SK-N-SH (cell line): ENCODE results near the gene TBC1D5. TPM values are rescaled to one million over a fixed set of nuclear protein-coding genes. Genes with fewer than 3 reads are reported as not detected.

ENCODE experiments used
- CTCF ChIA-PET: fragments of 300-600, 350-600 bp; formaldehyde crosslinking; extraction: SDS; loops from one replicate; lab custom pipeline; 2021; lab: Yijun Ruan, JAX
- POLR2A ChIA-PET: fragments of 350-600 bp; sonication (Branson Sonifier 250); formaldehyde crosslinking; extraction: SDS; loops from one replicate; lab custom pipeline; 2020; ENCODE audit warnings: antibody characterized with exemption, inconsistent platforms; lab: Yijun Ruan, JAX
- DNase-seq: peaks from one replicate; pipeline ENCODE4 v3.0.0; 2012
- H2AFZ ChIP-seq: fragments of 200-600 bp; sonication (generic); 2 replicates; pipeline ENCODE4 v1.8.1; 2016; ENCODE audit warnings: antibody characterized with exemption, mild to moderate bottlenecking, low read depth
- H3F3A ChIP-seq: fragments of 200-600 bp; sonication (generic); replicated peaks from 2 replicates; pipeline ENCODE3; 2016; ENCODE audit warnings: antibody characterized with exemption, mild to moderate bottlenecking; ENCODE audit not compliant: insufficient read depth
- H3K27ac ChIP-seq, 2 experiments: fragments of 200-500 bp in 1 of 2; fragments of 200-600 bp in 1 of 2; sonication (Bioruptor generic) in 1 of 2; sonication (generic), shearing (Covaris generic) in 1 of 2; 2 replicates each; pipeline versions ENCODE4 v1.5.1 to v1.6.1; 2014 to 2016; ENCODE audit warnings: low read depth in 2 of 2, inconsistent platforms in 1 of 2, low read length in 1 of 2, mild to moderate bottlenecking in 1 of 2, mixed read lengths in 1 of 2
- H3K27me3 ChIP-seq: fragments of 200-600 bp; sonication (generic), shearing (Covaris generic); 2 replicates; pipeline ENCODE4 v1.6.1; 2016; ENCODE audit warnings: mixed run types; ENCODE audit not compliant: insufficient read depth
- H3K36me3 ChIP-seq, 2 experiments: fragments of 200-500 bp in 1 of 2; fragments of 200-600 bp in 1 of 2; sonication (Bioruptor generic) in 1 of 2; sonication (generic) in 1 of 2; replicated peaks in 1 of 2; 2 replicates each; pipeline versions ENCODE3 to v1.5.1; 2014 to 2016; ENCODE audit warnings: low read length in 1 of 2, mild to moderate bottlenecking in 1 of 2; ENCODE audit not compliant: insufficient read depth in 2 of 2, control insufficient read depth in 1 of 2
- H3K4me1 ChIP-seq, 2 experiments: fragments of 200-500 bp in 1 of 2; fragments of 200-600 bp in 1 of 2; sonication (Bioruptor generic) in 1 of 2; sonication (generic), shearing (Covaris generic) in 1 of 2; 2 replicates each; pipeline versions ENCODE4 v1.5.1 to v1.6.1; 2014 to 2016; ENCODE audit warnings: low read depth in 1 of 2, low read length in 1 of 2, mixed run types in 1 of 2; ENCODE audit not compliant: insufficient read depth in 2 of 2, control insufficient read depth in 1 of 2
- H3K4me2 ChIP-seq: fragments of 200-600 bp; sonication (generic), shearing (Covaris generic); 2 replicates; pipeline ENCODE4 v1.6.1; 2017; ENCODE audit warnings: mixed run types
- H3K4me3 ChIP-seq, 2 experiments: fragments of 200-500 bp in 1 of 2; fragments of 200-600 bp in 1 of 2; sonication (Bioruptor generic) in 1 of 2; sonication (generic), shearing (Covaris generic) in 1 of 2; 2 replicates each; pipeline versions ENCODE4 v1.5.1 to v1.8.1; 2014 to 2016; ENCODE audit warnings: low read depth in 2 of 2, inconsistent platforms in 1 of 2, low read length in 1 of 2, mild to moderate bottlenecking in 1 of 2, mixed read lengths in 1 of 2, moderate library complexity in 1 of 2
- H3K79me2 ChIP-seq: fragments of 200-600 bp; sonication (generic); 2 replicates; pipeline ENCODE4 v1.8.1; 2017; ENCODE audit warnings: mild to moderate bottlenecking; ENCODE audit not compliant: insufficient read depth
- H3K9ac ChIP-seq: fragments of 200-600 bp; sonication (generic); 2 replicates; pipeline ENCODE4 v1.6.1; 2017; ENCODE audit warnings: mixed run types
- H3K9me2 ChIP-seq: fragments of 200-600 bp; sonication (generic); 2 replicates; pipeline ENCODE4 v1.6.1; 2017; ENCODE audit warnings: mixed run types
- H3K9me3 ChIP-seq: fragments of 200-600 bp; sonication (generic); 2 replicates; pipeline ENCODE4 v1.6.1; 2017; ENCODE audit warnings: mixed run types, mild to moderate bottlenecking, moderate library complexity
- H4K20me1 ChIP-seq: fragments of 200-600 bp; sonication (generic); 2 replicates; pipeline ENCODE4 v1.6.1; 2017; ENCODE audit warnings: mild to moderate bottlenecking, mixed run types; ENCODE audit not compliant: insufficient read depth
- CHD2 ChIP-seq: fragments of 150-350 bp; IDR thresholded peaks from 2 replicates; pipeline ENCODE4 v1.6.1; 2018; ENCODE audit warnings: low read length; ENCODE audit not compliant: partially characterized antibody
- ELF1 ChIP-seq: IDR thresholded peaks from 2 replicates; pipeline ENCODE4 v1.4.0; 2012
- EZH2phosphoT487 ChIP-seq: fragments of 200-600 bp; sonication (generic); IDR thresholded peaks from 2 replicates; pipeline ENCODE4 v1.6.1; 2017; ENCODE audit warnings: low read depth, mixed run types, mild to moderate bottlenecking, antibody characterized with exemption, moderate library complexity, borderline replicate concordance
- FOXJ3 ChIP-seq: sonication (generic); formaldehyde crosslinking; IDR thresholded peaks from 2 replicates; pipeline ENCODE4 v1.5.1; 2020; ENCODE audit warnings: mild to moderate bottlenecking, missing genetic modification reagents
- FOXM1 ChIP-seq: IDR thresholded peaks from 2 replicates; pipeline ENCODE4 v1.4.0; 2012; ENCODE audit warnings: low read depth, mild to moderate bottlenecking
- GATA2 ChIP-seq: sonication (generic); formaldehyde crosslinking; IDR thresholded peaks from 2 replicates; pipeline ENCODE4 v1.5.0; 2020; ENCODE audit warnings: mild to moderate bottlenecking, missing genetic modification reagents
- JUND ChIP-seq: IDR thresholded peaks from 2 replicates; pipeline ENCODE4 v1.4.0; 2012
- RAD21 ChIP-seq: IDR thresholded peaks from 2 replicates; pipeline ENCODE4 v1.6.1; 2012; ENCODE audit warnings: mild to moderate bottlenecking, low read length
- REST ChIP-seq: IDR thresholded peaks from 2 replicates; pipeline ENCODE4 v1.6.1; 2012; ENCODE audit warnings: mild to moderate bottlenecking, low read depth, low read length, moderate library complexity
- RFX5 ChIP-seq: IDR thresholded peaks from 2 replicates; pipeline ENCODE4 v1.6.1; 2012; ENCODE audit warnings: mild to moderate bottlenecking, improper control_type of control experiment, low read length
- TAF1 ChIP-seq: IDR thresholded peaks from 2 replicates; pipeline ENCODE4 v1.6.1; 2012; ENCODE audit warnings: low read depth, mild to moderate bottlenecking, low read length, moderate library complexity, borderline replicate concordance
- TEAD4 ChIP-seq: IDR thresholded peaks from 2 replicates; pipeline ENCODE4 v1.4.0; 2012; ENCODE audit warnings: mild to moderate bottlenecking, borderline replicate concordance; ENCODE audit not compliant: insufficient read depth
- USF1 ChIP-seq: IDR thresholded peaks from 2 replicates; pipeline ENCODE4 v1.4.0; 2012; ENCODE audit warnings: low read depth, borderline replicate concordance
- WGBS: methylation state at CpG from one replicate; pipeline ENCODE4 v1.1.6; 2017; ENCODE audit warnings: low lambda C conversion rate; 5-methylcytosine and 5-hydroxymethylcytosine counted together
- polyA plus RNA-seq, 3 experiments: library from polyadenylated mRNA; depleted of rRNA; stranded (reverse); fragments of >200 nt; gene quantifications; 2 replicates each; pipeline ENCODE4 v1.2.3, GENCODE V29; 2012
- TF ChIP-seq, protein P1 (sequence below): fragments of 150-350 bp; IDR thresholded peaks from 2 replicates; pipeline ENCODE4 v1.6.1; 2016; ENCODE audit warnings: mild to moderate bottlenecking, low read depth, low read length

TBC1D5 gene
- polyA plus RNA-seq, 1 of the 3 experiments (the other 2 are of a cell fraction), result 19.5 TPM

GRCh38 chr3:17151598-17152373 is 590.6 kb downstream of the TBC1D5 start:
- no peak for TF ChIP-seq RFX5
- TF ChIP-seq FOXJ3 (CRISPR knock-in tag), result no peak
- TF ChIP-seq JUND, result no peak
- no peak for TF ChIP-seq TAF1
- TF ChIP-seq ELF1, result no peak
- TF ChIP-seq USF1, result no peak
- TF ChIP-seq EZH2phosphoT487, result no peak
- TF ChIP-seq GATA2 (CRISPR knock-in tag), result no peak
- no peak for TF ChIP-seq FOXM1
- no peak for TF ChIP-seq CHD2
- TF ChIP-seq, all 33 proteins: peak for 0

DNA sequence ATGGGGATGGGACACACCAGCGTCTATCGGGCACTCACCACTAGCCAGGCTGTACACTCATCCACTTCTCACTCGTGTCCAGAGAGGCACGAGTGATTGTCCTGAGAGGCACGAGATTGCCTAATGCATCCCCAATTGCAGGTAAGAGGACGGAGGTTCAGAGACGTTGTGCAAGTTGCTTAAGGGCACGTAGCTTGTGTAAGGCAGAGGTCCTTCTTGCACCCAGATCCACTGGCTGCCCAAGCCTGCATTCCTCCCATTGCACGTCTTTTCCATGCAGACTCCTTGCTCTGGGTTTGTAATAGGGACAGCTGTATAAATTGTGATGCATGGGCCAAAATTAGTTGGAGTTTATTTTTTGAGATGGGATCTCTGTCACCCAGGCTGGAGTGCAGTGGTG is 593.4 kb downstream of the TBC1D5 start:
- WGBS, result 82% methylated on average over 9 of the region's 9 CpGs

More at GRCh38 chr3:17151598-17152373, 590.6 kb downstream of the TBC1D5 start:
- Histone ChIP-seq H3K9ac (no peak overlapping the region), H3K27ac (no peak overlapping the region), H2AFZ (no peak overlapping the region), H3K4me2 (no peak overlapping the region), H4K20me1 (no peaks in the 10 kb centered on the region), H3F3A (no peaks in the 10 kb centered on the region), H3K9me3 (no peaks in the 10 kb centered on the region), H3K9me2 (no peaks in the 10 kb centered on the region), H3K79me2 (no peaks in the 10 kb centered on the region), H3K4me1 (no peaks in the 10 kb centered on the region), H3K36me3 (peaks cover 0 to 9% of the 10 kb centered on the region in 2 experiments), H3K4me3 (no peak overlapping the region), H3K27me3 (no peaks in the 10 kb centered on the region)
- no peak for DNase-seq
- CTCF ChIA-PET, result no interaction called here
- 97% methylated on average over 11 of the region's 16 CpGs for WGBS
- POLR2A ChIA-PET, result no interaction called here

More for the DNA sequence above, 593.4 kb downstream of the TBC1D5 start:
- no peaks in the 10 kb centered on the region for H3K79me2 ChIP-seq
- TF ChIP-seq, protein P1, sequence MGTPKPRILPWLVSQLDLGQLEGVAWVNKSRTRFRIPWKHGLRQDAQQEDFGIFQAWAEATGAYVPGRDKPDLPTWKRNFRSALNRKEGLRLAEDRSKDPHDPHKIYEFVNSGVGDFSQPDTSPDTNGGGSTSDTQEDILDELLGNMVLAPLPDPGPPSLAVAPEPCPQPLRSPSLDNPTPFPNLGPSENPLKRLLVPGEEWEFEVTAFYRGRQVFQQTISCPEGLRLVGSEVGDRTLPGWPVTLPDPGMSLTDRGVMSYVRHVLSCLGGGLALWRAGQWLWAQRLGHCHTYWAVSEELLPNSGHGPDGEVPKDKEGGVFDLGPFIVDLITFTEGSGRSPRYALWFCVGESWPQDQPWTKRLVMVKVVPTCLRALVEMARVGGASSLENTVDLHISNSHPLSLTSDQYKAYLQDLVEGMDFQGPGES, result no peak
- TF ChIP-seq RAD21 (no peak), REST (no peak), TEAD4 (no peak)
- no peaks in the 10 kb centered on the region for H3K9me2 ChIP-seq
- no peaks in the 10 kb centered on the region for H4K20me1 ChIP-seq
- H3K9ac ChIP-seq, result no peak overlapping the region
- POLR2A ChIA-PET, result no interaction called here
- no peaks in the 10 kb centered on the region for H3K27me3 ChIP-seq
- no peak overlapping the region for H3K4me3 ChIP-seq
- H3K36me3 ChIP-seq, result peaks cover 0 to 8% of the 10 kb centered on the region in 2 experiments
- H3F3A ChIP-seq, result no peaks in the 10 kb centered on the region
- no peak for DNase-seq
- H3K4me1 ChIP-seq, result no peaks in the 10 kb centered on the region
- H3K27ac ChIP-seq, result no peak overlapping the region
- H3K9me3 ChIP-seq, result no peaks in the 10 kb centered on the region
- CTCF ChIA-PET, result no interaction called here
- no peak overlapping the region for H3K4me2 ChIP-seq
- no peak overlapping the region for H2AFZ ChIP-seq
